GM19351 (cell line): ENCODE measurements around the gene ASTN1.

Experiments
- ATAC-seq: cut with Tn5 transposase; IDR thresholded peaks from one replicate; pipeline ENCODE4 v1.9.1; 2021; ENCODE audit warnings: mild to moderate bottlenecking, moderate library complexity; ENCODE audit not compliant: unreplicated experiment

ASTN1 gene

DNA sequence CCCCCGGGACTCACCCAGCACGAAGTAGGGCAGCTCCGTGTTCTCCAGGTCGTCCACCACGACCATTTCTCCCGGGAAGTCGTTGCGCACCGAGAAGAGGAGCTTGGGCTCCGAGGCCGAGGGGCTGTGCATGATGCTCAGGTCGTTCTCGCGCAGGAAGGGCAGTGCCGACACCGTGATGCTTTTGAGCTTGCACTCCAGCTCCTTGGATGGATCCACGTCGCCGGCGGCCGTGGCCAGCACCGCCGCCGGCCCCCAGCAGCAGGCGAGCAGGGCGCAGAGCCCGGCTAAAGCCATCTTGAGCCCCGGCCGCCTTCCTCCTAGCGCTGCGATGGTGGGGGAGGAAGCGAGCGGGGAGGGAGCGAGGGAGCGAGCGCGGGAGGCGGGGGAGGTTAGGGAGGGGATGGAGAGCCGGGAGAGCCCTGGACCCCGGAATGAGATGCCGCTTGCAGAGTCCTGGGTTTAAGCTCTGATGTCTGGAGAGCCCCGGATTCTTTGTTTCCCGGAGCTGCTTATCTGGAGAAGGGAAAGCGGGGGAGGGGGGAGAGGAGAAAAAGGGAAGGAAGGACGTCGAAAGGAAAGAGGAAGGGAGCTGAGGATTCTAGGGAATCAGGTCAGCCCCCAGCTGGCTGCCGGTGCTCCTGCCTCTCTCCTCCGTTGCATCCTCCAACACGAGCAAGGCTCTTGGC lies at the start of gene ASTN1:
ASTN1 (minus strand) TSS at position 333 of the 689 bp plus-strand sequence; CDS start at position 297, 36 bp downstream.
- ATAC-seq = no peak

DNA sequence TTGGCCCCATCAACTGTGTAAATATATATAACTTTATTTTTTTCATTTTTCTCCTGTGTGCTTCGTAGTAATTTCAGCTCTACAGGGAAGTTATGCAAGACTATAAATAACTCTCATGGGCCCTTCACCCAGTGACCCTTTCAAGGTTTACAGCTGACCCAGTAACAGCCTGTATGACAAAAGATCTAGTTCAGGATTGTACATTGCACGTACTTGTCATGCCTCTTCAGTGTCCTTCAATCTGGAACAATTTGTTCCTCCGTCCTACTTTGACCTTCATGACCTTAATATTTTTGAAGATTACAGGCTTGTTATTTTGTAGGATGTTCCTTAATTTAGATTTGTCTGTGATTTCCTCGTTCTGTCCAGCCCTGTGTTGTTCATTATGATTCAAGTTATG lies 46.7 kb upstream of the ASTN1 start:
- no peak for ATAC-seq

DNA sequence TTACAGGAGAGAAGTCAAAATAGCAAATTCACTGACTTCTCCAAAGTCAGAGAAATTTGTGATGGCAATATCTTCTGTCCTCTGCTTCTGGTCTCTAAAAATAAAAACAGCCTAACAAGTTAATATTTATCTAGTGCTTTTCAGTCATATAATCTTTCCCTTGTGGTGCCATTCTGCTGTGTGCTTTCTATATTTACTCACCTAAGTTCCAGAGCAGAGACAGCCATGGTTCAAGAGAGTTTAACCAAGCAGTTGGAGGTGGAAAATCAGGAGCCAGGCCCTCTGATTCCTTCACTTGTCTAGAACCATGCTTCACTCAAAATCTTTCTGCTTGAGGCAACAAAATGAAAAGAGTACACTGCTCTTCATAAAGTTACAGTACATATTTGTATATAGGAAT lies 45.6 kb upstream of the ASTN1 start:
- no peak for ATAC-seq

DNA sequence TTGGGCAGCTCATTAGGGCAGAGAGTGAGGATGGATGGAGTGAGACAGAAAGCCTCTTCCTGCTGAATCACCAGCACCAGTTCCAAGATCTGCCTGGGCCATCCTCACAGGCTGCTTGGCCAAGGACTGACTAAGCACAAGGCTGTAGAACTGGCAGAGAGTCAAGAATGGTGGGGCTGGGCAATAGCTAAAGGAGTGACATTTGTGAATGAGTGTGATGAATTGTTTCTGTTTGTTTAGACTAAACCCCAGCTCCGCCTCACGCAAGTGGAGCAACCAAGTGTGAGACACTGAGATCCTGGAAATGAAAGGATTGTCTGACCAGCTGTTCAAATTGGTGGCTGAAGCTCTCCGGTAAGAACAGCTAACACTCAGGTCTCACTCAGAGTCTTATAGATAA lies 44.8 kb upstream of the ASTN1 start:
- no peak for ATAC-seq

DNA sequence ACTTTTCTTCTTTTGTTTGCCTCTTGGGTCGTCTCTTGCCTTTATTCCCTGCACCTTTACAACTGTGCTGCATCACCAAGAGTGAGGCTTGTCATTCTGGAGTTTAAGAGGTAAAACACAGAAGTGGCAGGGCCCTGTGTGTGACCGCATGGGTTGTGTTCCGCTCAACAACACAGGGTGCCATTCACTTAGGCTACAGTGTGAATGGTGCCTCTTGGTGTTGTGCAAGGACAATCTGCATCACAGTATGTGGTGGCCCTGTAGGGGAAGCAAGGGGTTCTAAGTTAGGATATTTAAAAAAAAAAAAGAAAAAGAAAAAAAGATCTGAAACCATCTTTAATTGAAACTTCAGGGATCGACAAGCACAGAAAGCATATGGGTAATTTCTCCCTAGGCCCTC lies 44.4 kb upstream of the ASTN1 start:
- ATAC-seq = no peak

DNA sequence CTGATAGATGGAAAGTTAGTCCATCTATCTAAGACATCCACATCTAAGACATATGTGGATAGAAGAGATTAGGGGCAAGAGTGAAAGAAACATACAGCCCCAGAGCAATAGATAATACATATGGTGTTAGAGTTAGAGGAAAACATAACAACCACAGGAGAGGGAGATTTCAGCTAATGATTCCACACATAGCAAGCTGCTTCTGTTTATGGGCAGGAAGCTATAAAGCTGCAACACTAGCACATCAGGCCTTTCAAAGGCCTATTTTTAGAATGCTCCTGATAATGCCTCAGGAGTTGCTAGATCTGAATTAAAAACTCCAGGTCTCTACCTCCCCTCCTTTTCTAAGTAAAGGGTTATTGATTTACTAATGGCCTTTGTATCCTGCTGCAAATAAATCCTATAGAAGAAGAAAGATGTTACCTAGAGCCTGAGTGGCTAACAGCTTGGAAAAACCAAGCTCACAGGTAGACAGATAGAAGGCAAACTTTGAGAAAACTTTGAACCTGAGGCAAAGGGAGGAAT lies 42.4 kb upstream of the ASTN1 start:
- ATAC-seq = no peak

DNA sequence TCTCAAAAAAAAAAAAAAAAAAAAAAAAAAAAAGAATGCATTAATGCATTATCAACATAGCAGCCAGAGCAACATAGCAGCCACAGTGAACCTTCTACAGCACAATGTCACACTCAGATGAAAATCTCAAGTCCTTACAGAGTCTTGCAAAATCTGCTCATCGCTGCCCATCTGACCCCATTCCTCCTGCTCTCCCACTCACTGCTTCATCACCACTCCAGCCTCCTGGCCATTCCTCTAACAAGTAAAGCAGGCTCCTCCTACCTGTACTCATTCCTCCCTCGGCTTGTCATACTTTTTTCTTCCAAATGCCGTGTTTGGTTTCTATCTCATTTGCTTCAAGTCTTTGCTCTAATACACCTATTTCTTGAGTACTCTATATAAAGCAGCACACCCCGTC lies 35.8 kb upstream of the ASTN1 start:
- no peak for ATAC-seq

DNA sequence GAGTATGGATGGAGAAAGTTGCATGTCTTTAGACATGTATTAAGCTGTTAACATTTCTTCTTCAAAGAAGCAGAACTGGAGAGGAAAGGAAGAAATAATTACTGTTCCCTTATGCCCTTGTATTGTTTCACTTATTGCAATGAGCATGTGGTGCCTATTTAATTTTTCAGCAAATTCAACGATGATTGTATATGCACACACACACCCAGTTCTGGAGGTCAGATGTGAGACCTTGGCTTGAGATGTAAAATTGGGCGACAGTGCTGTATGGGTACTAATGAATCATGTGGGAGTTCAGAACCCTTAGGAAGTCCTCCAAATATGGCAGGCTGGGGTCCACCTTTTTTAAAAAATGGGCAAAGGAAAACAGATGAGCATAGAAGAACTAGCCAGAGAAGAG lies 33.7 kb upstream of the ASTN1 start:
- no peak for ATAC-seq

DNA sequence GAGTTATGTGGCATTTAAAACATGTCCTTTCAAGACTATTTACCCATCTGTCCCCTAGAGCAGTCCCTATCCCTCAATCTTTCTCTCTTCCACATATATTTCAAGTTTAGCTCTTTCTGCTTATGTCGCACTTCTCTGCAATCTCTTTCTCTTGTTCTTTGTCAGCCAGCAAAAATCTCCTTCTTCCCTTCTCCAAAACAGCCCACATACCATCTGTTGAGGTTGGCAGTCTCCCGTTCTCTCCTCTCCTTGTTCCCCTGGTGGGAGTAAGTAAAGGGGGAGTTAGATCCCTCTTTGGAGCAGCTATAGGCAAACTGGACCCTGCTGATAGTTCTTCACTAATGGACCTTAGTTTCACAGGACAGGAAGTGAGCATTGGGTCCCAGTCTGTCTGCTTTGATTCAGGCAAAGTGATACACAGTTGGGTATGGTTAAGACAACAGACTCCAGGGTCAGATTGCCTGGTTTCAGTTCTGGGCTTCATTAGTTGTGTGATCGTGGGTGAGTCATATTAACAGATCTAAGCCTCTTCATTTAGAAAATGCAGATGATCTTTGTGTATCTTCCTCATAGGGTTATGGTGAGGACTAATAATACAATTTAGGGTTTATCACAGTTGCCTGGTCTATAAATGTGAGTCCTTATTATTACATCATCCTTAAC lies 25.9 kb upstream of the ASTN1 start:
- ATAC-seq = no peak

DNA sequence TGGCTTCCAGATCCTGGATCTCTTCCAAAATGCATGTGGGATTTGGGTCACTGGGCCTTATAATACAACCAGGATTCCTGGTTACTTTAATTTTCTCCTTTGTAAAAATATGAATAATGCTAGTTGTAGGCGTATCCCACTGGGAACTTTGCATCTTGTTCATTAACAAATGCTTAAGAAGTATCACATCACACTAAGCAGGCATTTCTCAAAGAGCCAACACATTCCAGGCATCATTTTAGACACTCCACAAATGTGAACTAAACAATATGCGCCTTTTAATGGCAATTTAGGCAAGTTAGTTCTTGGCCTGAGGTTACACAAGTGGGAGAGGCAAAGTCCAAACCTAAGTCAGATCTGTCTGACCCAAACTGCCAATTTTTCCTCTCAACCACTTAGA lies 22.1 kb upstream of the ASTN1 start:
- no peak for ATAC-seq

DNA sequence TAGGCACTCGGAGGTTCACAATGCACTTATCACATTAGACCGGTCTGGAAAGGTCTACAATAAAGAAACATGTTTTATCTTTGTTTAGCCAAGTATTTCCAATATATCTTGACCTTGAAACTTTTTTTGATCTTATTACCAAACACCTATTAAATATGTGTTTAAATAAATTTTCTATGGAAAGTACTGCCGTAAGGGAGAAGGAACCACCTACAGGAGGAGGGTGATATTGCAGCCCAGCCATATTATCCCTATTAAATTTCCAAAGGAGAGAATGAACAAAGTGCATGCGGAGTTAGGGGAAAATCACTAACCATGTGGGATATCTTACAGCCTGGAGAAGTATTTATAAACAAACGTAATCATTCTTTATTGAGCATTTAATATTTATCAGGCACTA lies 20.7 kb upstream of the ASTN1 start:
- no peak for ATAC-seq

DNA sequence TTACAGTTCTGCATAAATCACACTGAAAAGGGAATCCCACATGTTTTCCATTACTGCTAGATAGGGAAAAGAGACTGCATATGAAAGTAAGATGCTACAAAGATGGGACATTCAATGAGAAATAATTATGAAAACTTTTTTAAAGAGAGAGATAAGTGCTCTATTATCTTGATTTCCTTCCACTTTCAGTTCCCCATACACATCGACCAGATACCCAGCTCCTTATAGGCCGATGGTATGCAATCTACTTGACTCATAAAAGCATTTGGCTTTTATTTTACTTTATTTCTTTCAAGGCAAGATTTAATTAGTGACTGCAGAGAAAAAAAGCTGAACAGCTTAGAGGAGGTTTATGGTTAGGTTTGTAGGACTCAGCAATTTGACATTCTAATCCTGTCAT lies 19.3 kb upstream of the ASTN1 start:
- ATAC-seq = no peak

DNA sequence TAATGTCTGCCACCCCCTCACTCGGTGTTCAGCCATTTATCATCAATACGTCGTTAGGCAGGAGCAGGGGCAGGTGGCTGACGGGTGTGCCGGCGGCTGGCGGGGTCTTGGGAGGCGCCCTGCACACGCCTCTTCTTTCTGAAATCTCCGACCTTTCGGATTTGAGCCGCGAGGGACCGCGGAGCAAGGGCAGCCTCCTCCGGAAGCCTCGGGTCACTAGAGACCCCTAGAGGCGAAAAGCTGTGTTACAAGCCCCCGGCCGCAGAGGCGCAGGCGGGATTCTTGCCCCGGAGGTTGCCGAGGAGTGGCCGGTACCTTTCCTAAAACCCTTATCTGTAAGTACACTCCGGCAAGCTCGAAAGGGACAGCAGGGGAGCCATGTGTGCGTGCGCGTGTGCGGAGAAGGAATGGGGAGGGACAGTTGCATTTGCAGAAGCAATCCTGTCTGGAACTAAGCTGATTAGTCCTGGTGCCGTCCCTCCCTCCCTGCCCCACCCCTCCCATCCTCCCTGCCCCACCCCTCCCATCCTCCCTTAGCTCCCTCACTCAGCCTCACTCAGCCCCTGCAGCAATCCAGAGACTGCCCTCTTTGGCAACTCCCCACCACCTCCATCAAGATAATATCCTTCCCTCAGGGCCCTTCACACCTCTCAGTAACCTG lies 17.2 kb upstream of the ASTN1 start:
- ATAC-seq = peak; percentile 93

DNA sequence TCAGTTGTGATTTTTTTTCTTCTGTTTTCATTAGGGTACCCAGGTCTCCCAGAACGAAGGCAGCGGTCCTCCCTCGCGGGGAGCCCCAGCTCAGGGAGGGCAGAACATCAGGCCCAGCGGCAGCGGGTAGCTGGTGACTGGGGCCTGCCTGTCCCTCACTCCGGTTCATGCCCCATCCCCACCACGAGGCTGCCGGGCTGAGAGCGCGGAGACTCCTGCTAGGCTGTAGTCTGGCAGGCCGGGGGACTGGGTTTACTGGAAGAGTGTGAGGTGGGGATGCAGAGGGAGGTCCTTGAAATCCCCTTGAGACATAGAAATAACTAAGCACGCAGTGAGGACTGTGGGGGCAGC lies 16.7 kb upstream of the ASTN1 start:
- peak; percentile 13 for ATAC-seq

DNA sequence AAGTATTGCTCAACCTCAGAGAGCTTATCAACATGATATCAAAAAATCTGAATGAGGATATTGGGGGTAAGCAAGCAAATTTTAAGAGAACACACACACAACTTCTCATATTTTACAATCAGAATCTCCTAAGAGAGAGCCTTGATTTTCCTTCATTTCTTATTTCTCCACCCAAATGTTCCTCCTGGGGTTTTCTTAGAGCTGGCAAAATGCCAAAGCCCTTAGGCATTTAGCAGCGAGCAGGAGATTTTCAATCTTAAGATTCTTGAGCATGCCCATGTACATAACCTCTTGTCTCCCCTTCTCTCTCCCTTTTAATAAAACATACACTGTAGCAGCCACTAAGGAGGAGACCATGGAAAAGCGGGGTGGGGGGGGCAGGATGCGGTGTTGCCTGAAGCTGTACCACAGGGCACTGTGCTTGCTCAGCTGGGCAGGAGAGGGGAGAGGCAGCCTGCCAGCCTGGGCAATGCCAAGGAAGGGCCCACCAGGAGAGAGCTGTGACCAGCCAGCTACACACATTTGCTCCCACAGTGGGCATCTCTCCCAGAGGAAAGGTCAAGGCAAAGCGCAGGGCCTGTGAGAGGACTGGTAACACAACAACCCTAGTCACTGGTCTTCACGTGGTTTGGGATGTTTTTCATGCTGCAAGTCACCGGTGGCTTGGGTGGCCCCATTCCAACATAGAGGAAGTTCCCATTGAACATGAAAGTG lies 10.6 kb upstream of the ASTN1 start:
- ATAC-seq = no peak

DNA sequence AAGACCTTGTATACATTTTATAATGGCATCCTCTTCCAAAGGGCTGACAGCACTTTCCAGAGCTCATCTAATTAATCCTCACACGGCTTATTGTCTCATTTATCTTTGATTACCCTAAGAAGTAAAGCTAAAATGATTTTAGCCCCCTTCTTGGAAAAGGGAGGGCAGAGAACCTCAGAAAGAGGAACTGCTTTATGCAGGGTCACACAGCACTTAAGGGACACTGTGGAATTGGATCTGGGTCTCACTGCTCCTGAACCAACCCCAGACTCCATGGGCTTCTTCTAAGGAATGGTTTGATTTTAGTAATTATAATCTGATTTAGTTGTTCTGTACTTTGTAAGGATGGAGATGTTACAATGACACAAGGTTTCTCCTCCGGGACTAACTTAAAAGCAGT lies 9.5 kb upstream of the ASTN1 start:
- no peak for ATAC-seq

DNA sequence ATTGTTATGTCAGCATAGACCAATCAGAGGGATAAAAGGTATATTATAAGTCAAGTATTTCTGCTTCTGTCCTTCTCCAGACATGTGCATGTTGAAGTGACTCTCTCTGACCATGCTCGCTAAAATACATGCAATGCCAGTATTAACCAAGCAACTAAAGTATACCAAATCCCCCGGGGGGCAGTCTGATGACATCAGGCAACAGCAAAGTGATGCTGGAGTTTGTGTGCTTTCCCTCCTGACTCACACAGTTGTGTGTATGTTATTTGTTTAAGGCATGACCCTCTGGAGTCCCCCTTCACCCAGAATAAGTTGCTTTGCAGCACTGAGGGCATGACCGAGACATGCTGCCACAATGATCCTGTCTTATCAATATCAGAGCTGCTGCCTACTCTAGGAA lies 8.4 kb upstream of the ASTN1 start:
- no peak for ATAC-seq

DNA sequence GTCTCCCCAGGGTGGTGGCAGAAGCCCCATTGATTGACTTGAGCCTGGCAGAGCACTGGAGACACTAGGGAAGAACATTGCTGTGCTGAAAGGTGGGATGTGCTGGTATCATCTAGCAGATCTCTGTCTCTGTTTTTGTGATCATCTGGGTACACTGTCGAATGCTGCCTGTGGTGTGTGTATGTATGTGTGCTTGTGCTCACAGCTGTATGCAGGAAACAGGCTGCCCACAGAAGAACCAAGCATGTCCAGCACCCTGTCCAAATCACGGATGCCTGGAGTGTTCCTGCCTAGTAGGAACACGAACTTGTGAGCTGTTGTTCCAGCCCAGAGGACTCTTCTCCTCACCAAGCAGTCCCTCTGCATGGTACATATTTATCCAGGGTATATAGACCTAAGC lies 7.8 kb upstream of the ASTN1 start:
- no peak for ATAC-seq

DNA sequence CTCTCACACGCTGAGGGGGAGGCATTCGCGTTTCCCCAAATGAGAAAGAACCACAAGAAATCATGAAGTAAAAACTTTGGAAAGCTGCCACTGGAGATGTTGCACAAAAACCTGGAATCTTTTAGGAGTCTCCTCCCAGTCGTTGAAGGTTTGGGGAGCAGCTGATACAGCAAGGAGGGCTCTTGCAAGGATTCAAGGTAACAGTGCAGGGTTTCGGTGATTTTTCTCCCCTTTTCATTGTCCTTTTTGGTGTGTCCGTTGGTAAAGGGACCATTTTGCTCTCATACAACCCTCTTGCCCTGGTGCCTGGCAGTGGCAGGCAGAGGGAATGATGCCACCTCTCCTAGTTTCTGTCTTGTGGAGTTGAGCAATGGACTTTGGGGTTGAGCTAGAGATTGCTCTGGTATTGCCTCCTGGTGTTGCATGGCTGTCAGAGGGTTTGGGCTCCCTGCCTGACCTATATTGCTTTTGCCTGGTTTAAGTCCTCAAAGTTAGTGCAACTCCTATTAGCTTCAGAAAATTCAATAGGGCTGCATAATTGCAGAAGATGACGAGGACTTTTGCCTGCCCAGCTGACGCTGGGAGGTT lies 7.1 kb upstream of the ASTN1 start:
- ATAC-seq = no peak

DNA sequence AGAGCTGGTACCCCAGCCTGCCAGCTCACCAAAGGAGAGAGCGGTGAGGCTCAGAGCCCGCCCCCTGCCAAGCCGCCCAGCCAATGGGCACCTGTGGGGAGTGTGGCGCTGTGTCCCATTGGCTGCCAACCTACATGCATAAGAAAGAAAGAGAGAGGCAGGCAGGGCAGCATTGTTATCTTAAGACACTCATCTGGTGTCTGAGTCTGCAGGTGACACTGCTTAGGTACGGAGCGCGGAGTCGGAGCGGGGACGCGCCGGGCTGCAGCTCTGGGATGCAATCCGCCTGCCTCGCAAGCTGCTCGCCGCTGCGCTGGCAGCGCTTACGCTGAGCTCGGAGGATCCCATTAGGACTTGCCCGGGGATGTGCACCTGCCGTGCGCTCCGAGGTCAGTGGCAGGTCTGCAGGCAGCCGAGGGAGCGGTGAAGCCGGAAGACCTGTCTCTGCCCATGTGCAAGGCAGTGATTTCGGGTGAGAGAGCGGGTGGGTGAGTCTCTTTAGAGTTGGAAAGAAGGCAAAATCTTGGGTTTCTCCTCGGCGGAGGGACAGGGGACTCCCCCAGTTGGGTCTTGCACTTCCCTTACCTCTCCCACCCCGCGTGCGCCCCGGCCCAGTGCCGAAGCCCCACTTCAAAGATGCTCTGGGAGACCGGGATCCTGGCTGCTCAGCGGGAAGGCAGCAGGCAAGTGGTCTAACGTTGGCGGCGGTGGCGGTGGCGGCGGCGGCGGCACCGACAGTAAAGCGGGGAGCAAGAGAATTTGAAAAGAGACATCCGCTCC lies 6.4 kb upstream of the ASTN1 start, which contains the start of gene BRINP2:
BRINP2 (plus strand) TSS at position 203 of the 780 bp plus-strand sequence. CDS start 58,919 bp downstream, outside the sequence.
- peak; percentile 76 for ATAC-seq
